HCT116 (cell line): ENCODE measurements around the gene CLPX. TPM values are rescaled to one million over a fixed set of nuclear protein-coding genes. Genes with fewer than 3 reads are reported as not detected.

Source experiments
- ATAC-seq: fragments of 200-7000 bp; cut with Tn5 transposase; 2 replicates; pipeline ENCODE4 v1.9.1; 2020; ENCODE audit warnings: mild to moderate bottlenecking, moderate library complexity
- BruUV-seq: library from RNA; stranded (reverse); fragments of 400-500 nt; replicated peaks from 2 replicates; lab custom pipeline; 2021; lab: Mats Ljungman, UMichigan
- CTCF ChIA-PET: fragments of 300-600 bp; sonication (Branson Sonifier 250); formaldehyde crosslinking; loops from one replicate; lab custom pipeline; 2021; ENCODE audit warnings: antibody characterized with exemption; lab: Charles Lee
- POLR2A ChIA-PET: fragments of 300-600, 350-600 bp; sonication (Branson Sonifier 250); formaldehyde crosslinking; loops from one replicate; lab custom pipeline; 2021; ENCODE audit warnings: antibody characterized with exemption; lab: Charles Lee
- RAD21 ChIA-PET, 2 experiments: fragments of 300-600 bp; sonication (Branson Sonifier 250); formaldehyde crosslinking; loops; one replicate each; lab custom pipeline; 2023; ENCODE audit warnings: low total read pairs in 2 of 2; ENCODE audit not compliant: uncharacterized antibody in 2 of 2, unreplicated experiment in 2 of 2, low non-redundant PET in 1 of 2; lab: Charles Lee
- DNase-seq: peaks from one replicate; pipeline ENCODE4 v3.0.0-alpha.2; 2010; ENCODE audit warnings: low read depth, low spot score
- H2AFZ ChIP-seq: fragments of 200-600 bp; shearing (Covaris generic), sonication (generic); 2 replicates; pipeline ENCODE4 v1.6.1; 2017; ENCODE audit warnings: low read depth, mixed run types, mixed read lengths, antibody characterized with exemption, low read length; ENCODE audit not compliant: poor library complexity, severe bottlenecking
- H3K27ac ChIP-seq: 2 replicates; pipeline ENCODE4 v1.5.1; 2012; ENCODE audit warnings: low read depth, low read length
- H3K27me3 ChIP-seq: fragments of 200-600 bp; sonication (generic); 2 replicates; pipeline ENCODE4 v1.6.1; 2016; ENCODE audit warnings: mixed run types, low read length, mixed read lengths; ENCODE audit not compliant: insufficient read depth
- H3K36me3 ChIP-seq, 2 experiments: fragments of 200-500 bp in 1 of 2; fragments of 200-600 bp in 1 of 2; sonication (Bioruptor generic) in 1 of 2; sonication (generic) in 1 of 2; 2 replicates each; pipeline versions ENCODE4 v1.5.1 to v1.6.1; 2014 to 2016; ENCODE audit warnings: low read length in 2 of 2, inconsistent platforms in 1 of 2, mixed read lengths in 1 of 2, mixed run types in 1 of 2; ENCODE audit not compliant: insufficient read depth in 2 of 2, control insufficient read depth in 1 of 2
- H3K4me1 ChIP-seq, 2 experiments: fragments of 200-600 bp in 1 of 2; sonication (generic) in 1 of 2; 2 replicates each; pipeline versions ENCODE4 v1.5.1 to v1.6.1; 2012 to 2017; ENCODE audit warnings: low read length in 2 of 2, inconsistent platforms in 1 of 2, mild to moderate bottlenecking in 1 of 2, mixed read lengths in 1 of 2, mixed run types in 1 of 2, moderate library complexity in 1 of 2; ENCODE audit not compliant: insufficient read depth in 2 of 2, control insufficient read depth in 1 of 2
- H3K4me2 ChIP-seq: fragments of 200-600 bp; sonication (generic); 2 replicates; pipeline ENCODE4 v1.6.1; 2017; ENCODE audit warnings: mixed run types, low read length, mixed read lengths
- H3K4me3 ChIP-seq, 2 experiments: fragments of 200-600 bp in 1 of 2; sonication (generic) in 1 of 2; replicated peaks in 1 of 2; 2 replicates each; pipeline ENCODE4 v1.5.1; 2011 to 2016; ENCODE audit warnings: low read length in 2 of 2, control low read depth in 1 of 2, low read depth in 1 of 2, mild to moderate bottlenecking in 1 of 2, mixed read lengths in 1 of 2, mixed run types in 1 of 2
- H3K79me2 ChIP-seq: fragments of 200-600 bp; sonication (generic); 2 replicates; pipeline ENCODE4 v1.6.1; 2017; ENCODE audit warnings: mild to moderate bottlenecking, mixed run types, low read length, moderate library complexity, mixed read lengths; ENCODE audit not compliant: insufficient read depth
- H3K9ac ChIP-seq: fragments of 200-600 bp; sonication (generic); 2 replicates; pipeline ENCODE4 v1.6.1; 2016; ENCODE audit warnings: low read length, mixed read lengths
- H3K9me2 ChIP-seq: fragments of 200-600 bp; sonication (generic), shearing (Covaris generic); 2 replicates; pipeline ENCODE4 v1.6.1; 2017; ENCODE audit warnings: mixed run types, mild to moderate bottlenecking, moderate library complexity; ENCODE audit not compliant: insufficient read depth
- H3K9me3 ChIP-seq, 2 experiments: fragments of 200-500 bp in 1 of 2; fragments of 200-600 bp in 1 of 2; sonication (Bioruptor generic) in 1 of 2; sonication (generic) in 1 of 2; 2 replicates each; pipeline ENCODE4 v1.6.1; 2014 to 2017; ENCODE audit warnings: low read length in 2 of 2, mixed read lengths in 2 of 2, inconsistent platforms in 1 of 2, low read depth in 1 of 2, mild to moderate bottlenecking in 1 of 2, mixed run types in 1 of 2, moderate library complexity in 1 of 2; ENCODE audit not compliant: control insufficient read depth in 1 of 2, insufficient read depth in 1 of 2
- H4K20me1 ChIP-seq: fragments of 200-600 bp; sonication (generic), shearing (Covaris generic); 2 replicates; pipeline ENCODE4 v1.6.1; 2017; ENCODE audit warnings: mixed run types, mild to moderate bottlenecking, moderate library complexity; ENCODE audit not compliant: insufficient read depth
- CBX3 ChIP-seq: IDR thresholded peaks from 2 replicates; pipeline ENCODE4 v1.6.1; 2012; ENCODE audit warnings: low read depth
- EZH2phosphoT487 ChIP-seq: fragments of 200-600 bp; IDR thresholded peaks from 2 replicates; pipeline ENCODE4 v1.6.1; 2018; ENCODE audit warnings: antibody characterized with exemption, borderline replicate concordance
- FOSL1 ChIP-seq: IDR thresholded peaks from 2 replicates; pipeline ENCODE4 v1.6.1; 2012; ENCODE audit warnings: low read depth
- SIN3A ChIP-seq: IDR thresholded peaks from 2 replicates; pipeline ENCODE4 v1.6.1; 2012; ENCODE audit warnings: low read depth
- SP1 ChIP-seq: IDR thresholded peaks from 2 replicates; pipeline ENCODE4 v1.6.1; 2012; ENCODE audit warnings: low read depth
- SRF ChIP-seq: IDR thresholded peaks from 2 replicates; pipeline ENCODE4 v1.6.1; 2012; ENCODE audit warnings: low read depth
- YY1 ChIP-seq: IDR thresholded peaks from 2 replicates; pipeline ENCODE4 v1.6.1; 2011; ENCODE audit warnings: low read length, low read depth, moderate library complexity, mild to moderate bottlenecking; ENCODE audit not compliant: insufficient replicate concordance; ENCODE audit errors: extremely low read depth
- ZNF274 ChIP-seq: fragments of 200-500 bp; sonication (Bioruptor generic); IDR thresholded peaks from 2 replicates; pipeline ENCODE4 v1.6.1; 2014; ENCODE audit warnings: mild to moderate bottlenecking, low read depth, low read length, inconsistent platforms
- intact Hi-C: fragments of 100-400 bp; cut with micrococcal nuclease; formaldehyde crosslinking; loops from 2 replicates; pipeline ENCODE4 v1.10.0; 2022
- total RNA-seq: library from RNA; stranded (reverse); gene quantifications from one replicate; pipeline ENCODE4 v1.2.1, GENCODE V29; 2021; ENCODE audit not compliant: unreplicated experiment
- TF ChIP-seq, protein P1 (sequence below): IDR thresholded peaks from 2 replicates; pipeline ENCODE4 v1.6.1; 2011; ENCODE audit warnings: mild to moderate bottlenecking, low read length, moderate library complexity; ENCODE audit not compliant: insufficient replicate concordance; ENCODE audit errors: extremely low read depth
- TF ChIP-seq, protein P2 (sequence below): IDR thresholded peaks from 2 replicates; pipeline ENCODE4 v1.6.1; 2012

CLPX gene
- total RNA-seq, 1 experiment from 2014 or later, result 64.1 TPM

DNA sequence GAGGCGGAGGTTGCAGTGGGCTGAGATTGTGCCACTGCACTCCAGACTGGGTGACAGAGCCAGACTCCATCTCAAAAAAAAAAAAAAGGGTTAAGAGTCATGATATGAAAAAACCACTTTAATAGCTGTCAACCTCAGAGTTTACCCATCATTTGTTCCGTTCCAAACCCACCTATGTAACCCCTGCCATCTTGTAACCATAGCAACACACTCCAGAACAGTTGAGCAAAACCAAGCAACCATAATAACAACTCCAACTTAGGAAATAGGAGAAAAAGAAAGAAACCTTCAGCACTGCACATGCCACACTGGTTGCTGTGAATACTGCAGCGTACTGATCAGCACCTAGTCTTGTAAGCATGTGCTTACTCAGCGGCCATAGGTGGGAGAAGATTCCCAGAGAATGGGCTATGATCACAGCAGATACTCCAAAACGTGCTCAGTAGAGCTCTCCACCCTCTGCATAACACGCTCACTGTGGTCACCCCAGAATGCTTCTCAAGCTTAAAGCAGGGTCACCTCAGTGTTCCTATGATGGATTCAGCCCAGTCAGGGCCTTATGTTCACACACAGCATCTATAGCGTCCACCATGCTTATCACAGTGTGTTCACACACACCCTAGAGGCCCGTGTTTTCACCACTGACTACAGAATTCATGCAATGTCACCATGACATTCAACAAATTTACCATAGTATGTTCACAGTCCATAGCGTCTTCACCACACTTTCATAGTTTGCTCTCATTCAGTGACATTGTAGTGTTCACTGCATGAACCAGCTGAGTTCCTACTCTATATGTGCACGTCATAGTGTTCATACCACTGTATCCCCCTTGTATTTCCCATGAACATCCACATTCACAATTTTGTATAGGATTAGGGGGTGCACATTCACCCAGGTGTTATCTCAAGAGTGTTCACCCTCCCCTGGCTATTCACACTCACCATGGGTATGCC, 32.7 kb upstream of the CLPX start:
- Histone ChIP-seq H2AFZ (no peak overlapping the region), H3K4me1 (no peaks in the 10 kb centered on the region), H3K4me2 (no peak overlapping the region), H3K36me3 (no peaks in the 10 kb centered on the region), H3K79me2 (no peaks in the 10 kb centered on the region), H3K27ac (no peak overlapping the region), H3K9ac (no peak overlapping the region), H4K20me1 (no peaks in the 10 kb centered on the region), H3K4me3 (no peak overlapping the region), H3K9me3 (no peaks in the 10 kb centered on the region), H3K9me2 (0 out of 2 replicates have a peak, but pooled peaks cover 2% of the 10 kb centered on the region), H3K27me3 (no peaks in the 10 kb centered on the region)
- ChIA-PET CTCF (interaction anchor here (0.7 kb wide), 1 partner anchor 1244 kb away, joined by 4 read pairs; no protein-coding TSS in a partner anchor), POLR2A (no interaction called here), RAD21 (no interaction called here)
- DNase-seq (no peak), ATAC-seq (no peak)
- TF ChIP-seq, protein P1, sequence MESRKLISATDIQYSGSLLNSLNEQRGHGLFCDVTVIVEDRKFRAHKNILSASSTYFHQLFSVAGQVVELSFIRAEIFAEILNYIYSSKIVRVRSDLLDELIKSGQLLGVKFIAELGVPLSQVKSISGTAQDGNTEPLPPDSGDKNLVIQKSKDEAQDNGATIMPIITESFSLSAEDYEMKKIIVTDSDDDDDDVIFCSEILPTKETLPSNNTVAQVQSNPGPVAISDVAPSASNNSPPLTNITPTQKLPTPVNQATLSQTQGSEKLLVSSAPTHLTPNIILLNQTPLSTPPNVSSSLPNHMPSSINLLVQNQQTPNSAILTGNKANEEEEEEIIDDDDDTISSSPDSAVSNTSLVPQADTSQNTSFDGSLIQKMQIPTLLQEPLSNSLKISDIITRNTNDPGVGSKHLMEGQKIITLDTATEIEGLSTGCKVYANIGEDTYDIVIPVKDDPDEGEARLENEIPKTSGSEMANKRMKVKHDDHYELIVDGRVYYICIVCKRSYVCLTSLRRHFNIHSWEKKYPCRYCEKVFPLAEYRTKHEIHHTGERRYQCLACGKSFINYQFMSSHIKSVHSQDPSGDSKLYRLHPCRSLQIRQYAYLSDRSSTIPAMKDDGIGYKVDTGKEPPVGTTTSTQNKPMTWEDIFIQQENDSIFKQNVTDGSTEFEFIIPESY, result no peak
- TF ChIP-seq CBX3 (no peak), ZNF274 (no peak), EZH2phosphoT487 (no peak), SIN3A (no peak), FOSL1 (no peak), SRF (no peak), SP1 (no peak), YY1 (no peak)
- TF ChIP-seq, protein P2, sequence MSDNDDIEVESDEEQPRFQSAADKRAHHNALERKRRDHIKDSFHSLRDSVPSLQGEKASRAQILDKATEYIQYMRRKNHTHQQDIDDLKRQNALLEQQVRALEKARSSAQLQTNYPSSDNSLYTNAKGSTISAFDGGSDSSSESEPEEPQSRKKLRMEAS, result no peak
- no TSS peak for BruUV-seq
- intact Hi-C loops, result no loop called here
